B cell (primary cell): ENCODE measurements around the gene HIP1R. TPM values are rescaled to one million over a fixed set of nuclear protein-coding genes. Genes with fewer than 3 reads are reported as not detected.
A peak's percentile ranks its signal among the peaks of the same experiment; 100 is the strongest.
"Not testable (repeated sequence)": the region's sequence is repeated elsewhere in the genome, so short reads cannot be mapped to it uniquely, and the experiment has no call there.

Source experiments
- ATAC-seq: fragments of 200-7000 bp; cut with Tn5 transposase; one replicate; pipeline ENCODE4 v1.10.0; 2021; ENCODE audit warnings: low read depth, mild to moderate bottlenecking, moderate number of reproducible peaks, moderate library complexity
- CTCF ChIA-PET: fragments of 350-600 bp; sonication (Branson Sonifier 250); formaldehyde crosslinking; loops from one replicate; lab custom pipeline; 2021; ENCODE audit warnings: antibody characterized with exemption, inconsistent platforms; lab: Charles Lee
- POLR2A ChIA-PET: fragments of 350-600 bp; sonication (Branson Sonifier 250); formaldehyde crosslinking; loops from one replicate; lab custom pipeline; 2021; ENCODE audit warnings: antibody characterized with exemption; lab: Charles Lee
- DNase-seq: peaks from one replicate; pipeline ENCODE4 v3.0.0; 2013
- H2AFZ ChIP-seq: 2 replicates; pipeline ENCODE4 v1.6.1; 2012; ENCODE audit warnings: mild to moderate bottlenecking, low read depth, low read length; ENCODE audit not compliant: insufficient read depth, poor library complexity, severe bottlenecking
- H3K27ac ChIP-seq, 2 donors: 1 replicate in 1 of 2; 2 replicates in 1 of 2; pipeline ENCODE4 v1.5.1; 2012 to 2013; ENCODE audit warnings: low read length in 2 of 2, mild to moderate bottlenecking in 2 of 2, moderate library complexity in 1 of 2
- H3K27me3 ChIP-seq, 4 experiments: fragments of 200-600 bp in 1 of 4; sonication (generic) in 1 of 4; replicated peaks in 1 of 4; 1 replicate in 2 of 4; 2 replicates in 2 of 4; pipeline versions ENCODE4 v1.6.1 to v1.7.0; 2013 to 2016; ENCODE audit warnings: low read length in 3 of 4, mild to moderate bottlenecking in 2 of 4, mixed read lengths in 1 of 4, moderate library complexity in 1 of 4; ENCODE audit not compliant: insufficient read depth in 4 of 4, control insufficient read depth in 3 of 4; ENCODE audit errors: control extremely low read depth in 1 of 4
- H3K36me3 ChIP-seq, 2 experiments: replicated peaks in 1 of 2; 1 replicate in 1 of 2; 2 replicates in 1 of 2; pipeline versions ENCODE4 v1.6.1 to v1.7.1; 2013; ENCODE audit warnings: low read length in 1 of 2; ENCODE audit not compliant: insufficient read depth in 2 of 2, control insufficient read depth in 1 of 2; ENCODE audit errors: control extremely low read depth in 1 of 2, extremely low read depth in 1 of 2
- H3K4me1 ChIP-seq, 2 donors: fragments of 200-600 bp in 1 of 2; sonication (generic) in 1 of 2; 1 replicate in 1 of 2; 2 replicates in 1 of 2; pipeline versions ENCODE4 v1.5.1 to v1.6.1; 2013 to 2017; ENCODE audit warnings: low read length in 2 of 2; ENCODE audit not compliant: control insufficient read depth in 2 of 2, insufficient read depth in 2 of 2
- H3K4me2 ChIP-seq: replicated peaks from 2 replicates; pipeline ENCODE3; 2012; ENCODE audit warnings: mild to moderate bottlenecking, low read depth, low read length; ENCODE audit not compliant: poor library complexity, severe bottlenecking
- H3K4me3 ChIP-seq, 5 experiments: fragments of 200-600 bp in 1 of 5; sonication (generic) in 1 of 5; 1 replicate in 3 of 5; 2 replicates in 2 of 5; pipeline versions ENCODE4 v1.5.1 to v1.7.0; 2011 to 2016; ENCODE audit warnings: low read length in 4 of 5, mild to moderate bottlenecking in 4 of 5, low read depth in 2 of 5, control low read depth in 1 of 5, moderate library complexity in 1 of 5; ENCODE audit not compliant: insufficient read depth in 1 of 5; ENCODE audit errors: control extremely low read depth in 1 of 5, extremely low read depth in 1 of 5
- H3K79me2 ChIP-seq: fragments of 200-600 bp; sonication (generic); one replicate; pipeline ENCODE4 v1.6.0; 2016; ENCODE audit warnings: low read length; ENCODE audit not compliant: control insufficient read depth, insufficient read depth
- H3K9ac ChIP-seq: fragments of 200-600 bp; sonication (generic); 2 replicates; pipeline ENCODE4 v1.6.1; 2017; ENCODE audit warnings: mild to moderate bottlenecking, low read length, moderate library complexity
- H3K9me3 ChIP-seq, 3 donors: one replicate each; pipeline versions ENCODE4 v1.6.1 to v1.7.1; 2013; ENCODE audit warnings: low read length in 2 of 3; ENCODE audit not compliant: control insufficient read depth in 2 of 3, insufficient read depth in 1 of 3; ENCODE audit errors: control extremely low read depth in 1 of 3
- H4K20me1 ChIP-seq: 2 replicates; pipeline ENCODE4 v1.6.0; 2012; ENCODE audit warnings: mild to moderate bottlenecking, low read length; ENCODE audit not compliant: insufficient read depth, control insufficient read depth, poor library complexity, severe bottlenecking
- H3K27ac Mint-ChIP-seq: one replicate; pipeline ENCODE4 v1.8.0; 2021; ENCODE audit warnings: mixed read lengths
- H3K27me3 Mint-ChIP-seq: one replicate; pipeline ENCODE4 v1.8.0; 2021; ENCODE audit warnings: mixed read lengths
- H3K4me1 Mint-ChIP-seq: one replicate; pipeline ENCODE4 v1.8.0; 2021; ENCODE audit warnings: mixed read lengths
- H3K4me3 Mint-ChIP-seq: one replicate; pipeline ENCODE4 v1.8.0; 2021; ENCODE audit warnings: mixed read lengths
- H3K9me3 Mint-ChIP-seq: one replicate; pipeline ENCODE4 v1.8.0; 2022; ENCODE audit warnings: mixed read lengths; ENCODE audit not compliant: insufficient read depth
- EZH2 ChIP-seq: IDR thresholded peaks from 2 replicates; pipeline ENCODE4 v1.6.1; 2012; ENCODE audit warnings: borderline replicate concordance, low read depth, mild to moderate bottlenecking, moderate library complexity, low read length; ENCODE audit not compliant: insufficient read depth, poor library complexity, severe bottlenecking
- WGBS: methylation state at CpG from one replicate; pipeline ENCODE4 v1.1.5; 2013; ENCODE audit warnings: missing lambda C conversion rate; ENCODE audit not compliant: insufficient coverage; 5-methylcytosine and 5-hydroxymethylcytosine counted together
- intact Hi-C: fragments of 100-400 bp; cut with micrococcal nuclease; formaldehyde crosslinking; loops from one replicate; pipeline ENCODE4 v1.10.0; 2022
- polyA plus RNA-seq: library from polyadenylated mRNA; depleted of rRNA; stranded (reverse); fragments of >200 nt; gene quantifications from 2 replicates; pipeline ENCODE4 v1.2.3, GENCODE V29; 2012
- total RNA-seq, 2 donors: library from RNA; stranded (reverse); fragments of 120-200 nt in 1 of 2; gene quantifications; 1 replicate in 1 of 2; 2 replicates in 1 of 2; pipeline versions ENCODE4 v1.2.3 to v1.2.4, GENCODE V29; 2013 to 2022
- TF ChIP-seq, protein P1 (sequence below): fragments of 200-600 bp; IDR thresholded peaks from one replicate; pipeline ENCODE4 v1.8.0; 2022; ENCODE audit warnings: antibody characterized with exemption, mild to moderate bottlenecking

Gene HIP1R
- total and polyA plus RNA-seq, 2 donors (not counting 1 experiment from before 2014, with no cell fraction given): 289 to 390 TPM

- Mint-ChIP-seq H3K4me1 (peaks cover 90% of the 10 kb centered on the region), H3K9me3 (no peaks in the 10 kb centered on the region), H3K27ac (peak overlapping the region; percentile 69), H3K4me3 (peak overlapping the region; percentile 76), H3K27me3 (no peaks in the 10 kb centered on the region)
- H3K9ac ChIP-seq: no peak overlapping the region
- H3K4me2 ChIP-seq: peak overlapping the region; percentile 67
- peaks cover 26% of the 10 kb centered on the region for H4K20me1 ChIP-seq
- TF ChIP-seq, protein P1, sequence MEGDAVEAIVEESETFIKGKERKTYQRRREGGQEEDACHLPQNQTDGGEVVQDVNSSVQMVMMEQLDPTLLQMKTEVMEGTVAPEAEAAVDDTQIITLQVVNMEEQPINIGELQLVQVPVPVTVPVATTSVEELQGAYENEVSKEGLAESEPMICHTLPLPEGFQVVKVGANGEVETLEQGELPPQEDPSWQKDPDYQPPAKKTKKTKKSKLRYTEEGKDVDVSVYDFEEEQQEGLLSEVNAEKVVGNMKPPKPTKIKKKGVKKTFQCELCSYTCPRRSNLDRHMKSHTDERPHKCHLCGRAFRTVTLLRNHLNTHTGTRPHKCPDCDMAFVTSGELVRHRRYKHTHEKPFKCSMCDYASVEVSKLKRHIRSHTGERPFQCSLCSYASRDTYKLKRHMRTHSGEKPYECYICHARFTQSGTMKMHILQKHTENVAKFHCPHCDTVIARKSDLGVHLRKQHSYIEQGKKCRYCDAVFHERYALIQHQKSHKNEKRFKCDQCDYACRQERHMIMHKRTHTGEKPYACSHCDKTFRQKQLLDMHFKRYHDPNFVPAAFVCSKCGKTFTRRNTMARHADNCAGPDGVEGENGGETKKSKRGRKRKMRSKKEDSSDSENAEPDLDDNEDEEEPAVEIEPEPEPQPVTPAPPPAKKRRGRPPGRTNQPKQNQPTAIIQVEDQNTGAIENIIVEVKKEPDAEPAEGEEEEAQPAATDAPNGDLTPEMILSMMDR: no peak
- TF ChIP-seq EZH2: no peak
- H3K36me3 ChIP-seq: no peaks in the 10 kb centered on the region
- peak overlapping the region in 1 of 5 experiments; percentile 48 for H3K4me3 ChIP-seq
- DNase-seq: no peak
- no peaks in the 10 kb centered on the region for H3K27me3 ChIP-seq
- POLR2A ChIA-PET: interaction anchor here (1.1 kb wide), 1 partner anchor 9 kb away, joined by 5 read pairs; no protein-coding TSS in a partner anchor
- no peak overlapping the region for H2AFZ ChIP-seq
- peaks cover 0 to 4% (median 0%) of the 10 kb centered on the region in 3 donors for H3K9me3 ChIP-seq
- no peak for ATAC-seq
- intact Hi-C loops: no loop called here
- peaks cover 99% of the 10 kb centered on the region for H3K79me2 ChIP-seq
- H3K4me1 ChIP-seq: peaks cover 89 to 91% of the 10 kb centered on the region in 2 donors
- CTCF ChIA-PET: interaction anchor here (0.7 to 2.4 kb wide), 5 partner anchors 10 to 61 kb away, joined by 3 to 11 read pairs (median 4); no protein-coding TSS in a partner anchor
- H3K27ac ChIP-seq: peak overlapping the region in 1 of 2 donors; percentile 97
- 69% methylated on average over 5 of the region's 10 CpGs for WGBS
Observed at GRCh38 chr12:122891661-122892525, 56.6 kb downstream of the HIP1R start.

GRCh38 chr12:122892724-122893123 lies 57.5 kb downstream of the HIP1R start:
- H3K27ac Mint-ChIP-seq, ATAC-seq, DNase-seq, H3K36me3 ChIP-seq, H3K9me3 Mint-ChIP-seq, H3K4me3 ChIP-seq, H3K9ac ChIP-seq, H3K9me3 ChIP-seq, H2AFZ ChIP-seq, POLR2A ChIA-PET, intact Hi-C loops, H3K27me3 Mint-ChIP-seq, H3K27me3 ChIP-seq: not testable (repeated sequence)
- peaks cover 19% of the 10 kb centered on the region for H4K20me1 ChIP-seq
- H3K4me1 Mint-ChIP-seq: peaks cover 90% of the 10 kb centered on the region
- peak overlapping the region; percentile 67 for H3K4me2 ChIP-seq
- peaks cover 89 to 91% of the 10 kb centered on the region in 2 donors for H3K4me1 ChIP-seq
- WGBS: no CpG with 5 or more reads among the region's 9 CpGs
- peak overlapping the region; percentile 76 for H3K4me3 Mint-ChIP-seq
- CTCF ChIA-PET: interaction anchor here (0.6 to 9.8 kb wide), 3 partner anchors 8 to 60 kb away, joined by 3 to 101 read pairs (median 3); no protein-coding TSS in a partner anchor
- H3K27ac ChIP-seq: peak overlapping the region in 1 of 2 donors; percentile 58
- peaks cover 95% of the 10 kb centered on the region for H3K79me2 ChIP-seq
